HG03520 (cell line): ENCODE measurements around the gene COL25A1.

Experiments used
- ATAC-seq: cut with Tn5 transposase; IDR thresholded peaks from one replicate; pipeline ENCODE4 v1.9.1; 2021; ENCODE audit warnings: mild to moderate bottlenecking, moderate library complexity; ENCODE audit not compliant: unreplicated experiment

The COL25A1 gene

GRCh38 chr4:109302361-109303139 is at the start of gene COL25A1:
TSS of gene COL25A1 (minus strand) at chr4:109302658.
- no peak for ATAC-seq

- ATAC-seq, result no peak
Observed at GRCh38 chr4:109350121-109350520, 47.7 kb upstream of the COL25A1 start.

- ATAC-seq, result no peak
Observed at GRCh38 chr4:109334129-109335105, 32.0 kb upstream of the COL25A1 start.

GRCh38 chr4:109332926-109333464 is 30.5 kb upstream of the COL25A1 start:
- no peak for ATAC-seq

GRCh38 chr4:109327641-109328040 is 25.2 kb upstream of the COL25A1 start:
- no peak for ATAC-seq

- no peak for ATAC-seq
Observed at GRCh38 chr4:109325698-109326097, 23.2 kb upstream of the COL25A1 start.

GRCh38 chr4:109323348-109323747 is 20.9 kb upstream of the COL25A1 start:
- no peak for ATAC-seq

GRCh38 chr4:109321232-109321631 is 18.8 kb upstream of the COL25A1 start:
- ATAC-seq, result no peak

- ATAC-seq, result no peak
Observed at GRCh38 chr4:109319684-109320083, 17.2 kb upstream of the COL25A1 start.

GRCh38 chr4:109319156-109319555 is 16.7 kb upstream of the COL25A1 start:
- ATAC-seq, result no peak

GRCh38 chr4:109315818-109316217 is 13.4 kb upstream of the COL25A1 start:
- ATAC-seq, result no peak

- ATAC-seq, result no peak
Observed at GRCh38 chr4:109315341-109315740, 12.9 kb upstream of the COL25A1 start.

GRCh38 chr4:109313168-109314133 is 11.0 kb upstream of the COL25A1 start:
- ATAC-seq, result no peak

GRCh38 chr4:109303140-109303496 is 660 bp upstream of the COL25A1 start:
- no peak for ATAC-seq

GRCh38 chr4:109301651-109302360 is 652 bp downstream of the COL25A1 start:
- ATAC-seq, result no peak

- peak; percentile 41 for ATAC-seq
Observed at GRCh38 chr4:109298279-109299010, 4.0 kb downstream of the COL25A1 start.

GRCh38 chr4:109296527-109296926 is 5.9 kb downstream of the COL25A1 start:
- no peak for ATAC-seq

GRCh38 chr4:109295081-109295480 is 7.4 kb downstream of the COL25A1 start:
- no peak for ATAC-seq

- no peak for ATAC-seq
Observed at GRCh38 chr4:109294468-109295020, 7.9 kb downstream of the COL25A1 start.
